ENCODE results near the gene LAMB1. TPM values are rescaled to one million over a fixed set of nuclear protein-coding genes. Genes with fewer than 3 reads are reported as not detected.
"Not testable (repeated sequence)": the region's sequence is repeated elsewhere in the genome, so short reads cannot be mapped to it uniquely, and the experiment has no call there.

Gene LAMB1
- total RNA-seq, 2 donors from 2014 or later: not detected

GRCh38 chr7:108033309-108033708 is 30.3 kb upstream of the LAMB1 start:
- not testable (repeated sequence) for H3K36me3 Mint-ChIP-seq (ENCODE audit: low read depth); H3K27ac Mint-ChIP-seq; H3K9me3 ChIP-seq (ENCODE audit: control insufficient read depth, low read length, poor library complexity, severe bottlenecking); H3K4me1 Mint-ChIP-seq; DNase-seq; ATAC-seq; H3K4me3 Mint-ChIP-seq
- H3K27me3 Mint-ChIP-seq: peaks cover 21% of the 10 kb centered on the region

- H3K36me3 Mint-ChIP-seq (ENCODE audit: low read depth): peaks cover 5% of the 10 kb centered on the region
- no peak overlapping the region for H3K27ac Mint-ChIP-seq
- no peaks in the 10 kb centered on the region for H3K4me1 Mint-ChIP-seq
- no peak for DNase-seq
- ATAC-seq: no peak
- no peak overlapping the region for H3K4me3 Mint-ChIP-seq
- peaks cover 38% of the 10 kb centered on the region for H3K27me3 Mint-ChIP-seq
- H3K9me3 ChIP-seq (ENCODE audit: control insufficient read depth, low read length, poor library complexity, severe bottlenecking): no peaks in the 10 kb centered on the region
Measured at GRCh38 chr7:108030516-108030915, 27.6 kb upstream of the LAMB1 start.

- Mint-ChIP-seq H3K27me3 (peaks cover 47% of the 10 kb centered on the region), H3K4me1 (no peaks in the 10 kb centered on the region), H3K4me3 (no peak overlapping the region), H3K36me3 (ENCODE audit: low read depth) (peaks cover 5% of the 10 kb centered on the region), H3K27ac (no peak overlapping the region)
- no peak for ATAC-seq
- no peak for DNase-seq
- H3K9me3 ChIP-seq (ENCODE audit: control insufficient read depth, low read length, poor library complexity, severe bottlenecking): no peaks in the 10 kb centered on the region
Measured at GRCh38 chr7:108029034-108029433, 26.1 kb upstream of the LAMB1 start.

- no peak overlapping the region for H3K4me3 Mint-ChIP-seq
- H3K4me1 Mint-ChIP-seq: no peaks in the 10 kb centered on the region
- DNase-seq (no peak), ATAC-seq (no peak)
- no peak overlapping the region for H3K27ac Mint-ChIP-seq
- H3K27me3 Mint-ChIP-seq: peaks cover 47% of the 10 kb centered on the region
- peaks cover 3% of the 10 kb centered on the region for H3K36me3 Mint-ChIP-seq (ENCODE audit: low read depth)
- H3K9me3 ChIP-seq (ENCODE audit: control insufficient read depth, low read length, poor library complexity, severe bottlenecking): no peaks in the 10 kb centered on the region
Measured at GRCh38 chr7:108028111-108028510, 25.1 kb upstream of the LAMB1 start.

GRCh38 chr7:108027239-108027638 is 24.3 kb upstream of the LAMB1 start:
- no peaks in the 10 kb centered on the region for H3K9me3 ChIP-seq (ENCODE audit: control insufficient read depth, low read length, poor library complexity, severe bottlenecking)
- H3K36me3 Mint-ChIP-seq (ENCODE audit: low read depth): peaks cover 3% of the 10 kb centered on the region
- H3K4me1 Mint-ChIP-seq: no peaks in the 10 kb centered on the region
- no peak for DNase-seq
- ATAC-seq: no peak
- no peak overlapping the region for H3K27ac Mint-ChIP-seq
- peaks cover 47% of the 10 kb centered on the region for H3K27me3 Mint-ChIP-seq
- no peak overlapping the region for H3K4me3 Mint-ChIP-seq

GRCh38 chr7:108026647-108027046 is 23.7 kb upstream of the LAMB1 start:
- H3K4me1 Mint-ChIP-seq: no peaks in the 10 kb centered on the region
- DNase-seq (no peak), ATAC-seq (no peak)
- H3K27ac Mint-ChIP-seq: no peak overlapping the region
- peaks cover 3% of the 10 kb centered on the region for H3K36me3 Mint-ChIP-seq (ENCODE audit: low read depth)
- H3K4me3 Mint-ChIP-seq: no peak overlapping the region
- H3K9me3 ChIP-seq (ENCODE audit: control insufficient read depth, low read length, poor library complexity, severe bottlenecking): no peaks in the 10 kb centered on the region
- H3K27me3 Mint-ChIP-seq: peaks cover 47% of the 10 kb centered on the region

- Mint-ChIP-seq H3K4me1 (no peaks in the 10 kb centered on the region), H3K27me3 (peaks cover 47% of the 10 kb centered on the region), H3K4me3 (no peak overlapping the region), H3K36me3 (ENCODE audit: low read depth) (peaks cover 3% of the 10 kb centered on the region), H3K27ac (no peak overlapping the region)
- ATAC-seq: no peak
- no peaks in the 10 kb centered on the region for H3K9me3 ChIP-seq (ENCODE audit: control insufficient read depth, low read length, poor library complexity, severe bottlenecking)
- DNase-seq: no peak
Measured at GRCh38 chr7:108026116-108026515, 23.2 kb upstream of the LAMB1 start.

GRCh38 chr7:108024538-108024937 is 21.6 kb upstream of the LAMB1 start:
- H3K4me3 Mint-ChIP-seq: no peak overlapping the region
- peaks cover 2% of the 10 kb centered on the region for H3K36me3 Mint-ChIP-seq (ENCODE audit: low read depth)
- ATAC-seq (no peak), DNase-seq (no peak)
- H3K9me3 ChIP-seq (ENCODE audit: control insufficient read depth, low read length, poor library complexity, severe bottlenecking): no peaks in the 10 kb centered on the region
- H3K4me1 Mint-ChIP-seq: no peaks in the 10 kb centered on the region
- H3K27ac Mint-ChIP-seq: no peak overlapping the region
- peaks cover 39% of the 10 kb centered on the region for H3K27me3 Mint-ChIP-seq

- no peak for DNase-seq
- H3K9me3 ChIP-seq (ENCODE audit: control insufficient read depth, low read length, poor library complexity, severe bottlenecking): no peaks in the 10 kb centered on the region
- ATAC-seq: no peak
- Mint-ChIP-seq H3K4me3 (no peak overlapping the region), H3K36me3 (ENCODE audit: low read depth) (no peaks in the 10 kb centered on the region), H3K4me1 (peaks cover 3% of the 10 kb centered on the region), H3K27me3 (peaks cover 36% of the 10 kb centered on the region), H3K27ac (no peak overlapping the region)
Measured at GRCh38 chr7:108020585-108020984, 17.6 kb upstream of the LAMB1 start.

GRCh38 chr7:108018668-108019067 is 15.7 kb upstream of the LAMB1 start:
- Mint-ChIP-seq H3K27ac (no peak overlapping the region), H3K27me3 (peaks cover 29% of the 10 kb centered on the region), H3K4me1 (peaks cover 3% of the 10 kb centered on the region), H3K4me3 (no peak overlapping the region), H3K36me3 (ENCODE audit: low read depth) (no peaks in the 10 kb centered on the region)
- no peak for ATAC-seq
- no peaks in the 10 kb centered on the region for H3K9me3 ChIP-seq (ENCODE audit: control insufficient read depth, low read length, poor library complexity, severe bottlenecking)
- DNase-seq: no peak

- Mint-ChIP-seq H3K36me3 (ENCODE audit: low read depth) (no peaks in the 10 kb centered on the region), H3K27ac (no peak overlapping the region), H3K4me3 (no peak overlapping the region), H3K4me1 (peaks cover 3% of the 10 kb centered on the region), H3K27me3 (peaks cover 37% of the 10 kb centered on the region)
- ATAC-seq (no peak), DNase-seq (no peak)
- H3K9me3 ChIP-seq (ENCODE audit: control insufficient read depth, low read length, poor library complexity, severe bottlenecking): no peaks in the 10 kb centered on the region
Measured at GRCh38 chr7:108017776-108018151, 14.8 kb upstream of the LAMB1 start.

- ATAC-seq (no peak), DNase-seq (no peak)
- H3K9me3 ChIP-seq (ENCODE audit: control insufficient read depth, low read length, poor library complexity, severe bottlenecking): no peaks in the 10 kb centered on the region
- Mint-ChIP-seq H3K4me3 (no peak overlapping the region), H3K4me1 (peaks cover 3% of the 10 kb centered on the region), H3K27ac (no peak overlapping the region), H3K36me3 (ENCODE audit: low read depth) (no peaks in the 10 kb centered on the region), H3K27me3 (peaks cover 40% of the 10 kb centered on the region)
Measured at GRCh38 chr7:108016841-108017775, 14.1 kb upstream of the LAMB1 start.

GRCh38 chr7:108015740-108016139 is 12.8 kb upstream of the LAMB1 start:
- Mint-ChIP-seq H3K36me3 (ENCODE audit: low read depth) (no peaks in the 10 kb centered on the region), H3K4me1 (peaks cover 3% of the 10 kb centered on the region), H3K27ac (no peak overlapping the region), H3K4me3 (no peak overlapping the region), H3K27me3 (peaks cover 42% of the 10 kb centered on the region)
- H3K9me3 ChIP-seq (ENCODE audit: control insufficient read depth, low read length, poor library complexity, severe bottlenecking): no peaks in the 10 kb centered on the region
- no peak for ATAC-seq
- DNase-seq: no peak
